ENCODE data around the gene FAM193A.

The FAM193A gene

GRCh38 chr4:2565533-2565932 is 29.1 kb downstream of the FAM193A start:
- DNase-seq (ENCODE audit: low read depth in 2 of 2), result no peak
- TF ChIP-seq, protein P1, sequence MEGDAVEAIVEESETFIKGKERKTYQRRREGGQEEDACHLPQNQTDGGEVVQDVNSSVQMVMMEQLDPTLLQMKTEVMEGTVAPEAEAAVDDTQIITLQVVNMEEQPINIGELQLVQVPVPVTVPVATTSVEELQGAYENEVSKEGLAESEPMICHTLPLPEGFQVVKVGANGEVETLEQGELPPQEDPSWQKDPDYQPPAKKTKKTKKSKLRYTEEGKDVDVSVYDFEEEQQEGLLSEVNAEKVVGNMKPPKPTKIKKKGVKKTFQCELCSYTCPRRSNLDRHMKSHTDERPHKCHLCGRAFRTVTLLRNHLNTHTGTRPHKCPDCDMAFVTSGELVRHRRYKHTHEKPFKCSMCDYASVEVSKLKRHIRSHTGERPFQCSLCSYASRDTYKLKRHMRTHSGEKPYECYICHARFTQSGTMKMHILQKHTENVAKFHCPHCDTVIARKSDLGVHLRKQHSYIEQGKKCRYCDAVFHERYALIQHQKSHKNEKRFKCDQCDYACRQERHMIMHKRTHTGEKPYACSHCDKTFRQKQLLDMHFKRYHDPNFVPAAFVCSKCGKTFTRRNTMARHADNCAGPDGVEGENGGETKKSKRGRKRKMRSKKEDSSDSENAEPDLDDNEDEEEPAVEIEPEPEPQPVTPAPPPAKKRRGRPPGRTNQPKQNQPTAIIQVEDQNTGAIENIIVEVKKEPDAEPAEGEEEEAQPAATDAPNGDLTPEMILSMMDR (IDR thresholded peaks at IDR 0.05; ENCODE audit: low read depth, low read length), result no peak
- H3K4me3 ChIP-seq (replicated peaks in 1 of 2; ENCODE audit: low read depth in 2 of 2, low read length in 2 of 2), result no peak overlapping the region

DNA sequence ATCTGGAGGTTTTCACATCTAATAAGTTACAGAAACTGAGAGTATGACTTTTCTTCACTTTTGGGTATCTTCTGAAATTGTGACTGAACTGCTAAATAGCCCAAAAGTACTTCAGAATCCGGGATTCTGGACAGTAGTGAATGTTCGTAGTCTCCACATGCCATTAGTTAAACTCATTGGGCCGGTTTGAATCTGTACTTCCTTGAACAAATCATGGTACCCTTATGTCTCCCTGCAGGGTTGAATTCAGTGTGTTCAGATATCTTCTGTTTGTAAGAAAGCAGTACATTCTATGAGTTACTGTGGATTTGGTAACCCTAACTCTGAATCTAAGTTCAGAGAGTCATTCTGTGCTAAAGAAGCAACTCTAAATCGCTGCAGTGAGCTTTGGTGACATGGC is 33.6 kb downstream of the FAM193A start:
- no peak overlapping the region for H3K4me3 ChIP-seq (replicated peaks in 1 of 2; ENCODE audit: low read depth in 2 of 2, low read length in 2 of 2)
- TF ChIP-seq, protein P1 (IDR thresholded peaks at IDR 0.05; ENCODE audit: low read depth, low read length), result no peak
- no peak for DNase-seq (ENCODE audit: low read depth in 2 of 2)

- H3K4me3 ChIP-seq (replicated peaks in 1 of 2; ENCODE audit: low read depth in 2 of 2, low read length in 2 of 2), result no peak overlapping the region
- DNase-seq (ENCODE audit: low read depth in 2 of 2), result no peak
- TF ChIP-seq, protein P1 (IDR thresholded peaks at IDR 0.05; ENCODE audit: low read depth, low read length), result no peak
Observed at GRCh38 chr4:2570551-2571222, 34.2 kb downstream of the FAM193A start.

DNA sequence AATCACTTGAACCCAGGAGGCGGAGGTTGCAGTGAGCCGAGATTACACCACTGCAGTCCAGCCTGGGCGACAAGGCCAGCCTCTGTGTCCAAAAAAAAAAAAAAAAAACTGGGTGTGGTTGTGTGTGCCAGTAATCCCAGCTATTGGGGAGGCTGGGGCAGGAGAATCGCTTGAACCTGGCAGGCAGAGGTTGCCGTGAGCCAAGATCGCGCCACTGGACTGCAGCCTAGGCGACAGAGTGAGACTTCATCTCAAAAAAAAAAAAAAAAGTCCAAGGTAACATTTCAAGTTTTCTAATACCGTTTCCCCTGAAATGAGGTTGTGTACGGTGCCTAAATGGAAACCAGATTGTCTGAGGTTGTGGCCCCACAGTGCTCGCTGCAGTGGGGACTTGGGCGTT is 35.6 kb downstream of the FAM193A start:
- no peak for DNase-seq (ENCODE audit: low read depth in 2 of 2)
- TF ChIP-seq, protein P1 (IDR thresholded peaks at IDR 0.05; ENCODE audit: low read depth, low read length), result no peak
- no peak overlapping the region for H3K4me3 ChIP-seq (replicated peaks in 1 of 2; ENCODE audit: low read depth in 2 of 2, low read length in 2 of 2)

- DNase-seq (ENCODE audit: low read depth in 2 of 2), result no peak
- TF ChIP-seq, protein P1 (IDR thresholded peaks at IDR 0.05; ENCODE audit: low read depth, low read length), result no peak
- H3K4me3 ChIP-seq (replicated peaks in 1 of 2; ENCODE audit: low read depth in 2 of 2, low read length in 2 of 2), result no peak overlapping the region
Observed at GRCh38 chr4:2572866-2573265, 36.4 kb downstream of the FAM193A start.

GRCh38 chr4:2574009-2574408 is 37.6 kb downstream of the FAM193A start:
- H3K4me3 ChIP-seq (replicated peaks in 1 of 2; ENCODE audit: low read depth in 2 of 2, low read length in 2 of 2), result no peak overlapping the region
- TF ChIP-seq, protein P1 (IDR thresholded peaks at IDR 0.05; ENCODE audit: low read depth, low read length), result no peak
- no peak for DNase-seq (ENCODE audit: low read depth in 2 of 2)

GRCh38 chr4:2574863-2575262 is 38.4 kb downstream of the FAM193A start:
- TF ChIP-seq, protein P1 (IDR thresholded peaks at IDR 0.05; ENCODE audit: low read depth, low read length), result no peak
- H3K4me3 ChIP-seq (replicated peaks in 1 of 2; ENCODE audit: low read depth in 2 of 2, low read length in 2 of 2), result no peak overlapping the region
- no peak for DNase-seq (ENCODE audit: low read depth in 2 of 2)

All from cardiac fibroblast (primary cell).